ENCODE measurements around the gene HOXC10.

HOXC10 gene

DNA sequence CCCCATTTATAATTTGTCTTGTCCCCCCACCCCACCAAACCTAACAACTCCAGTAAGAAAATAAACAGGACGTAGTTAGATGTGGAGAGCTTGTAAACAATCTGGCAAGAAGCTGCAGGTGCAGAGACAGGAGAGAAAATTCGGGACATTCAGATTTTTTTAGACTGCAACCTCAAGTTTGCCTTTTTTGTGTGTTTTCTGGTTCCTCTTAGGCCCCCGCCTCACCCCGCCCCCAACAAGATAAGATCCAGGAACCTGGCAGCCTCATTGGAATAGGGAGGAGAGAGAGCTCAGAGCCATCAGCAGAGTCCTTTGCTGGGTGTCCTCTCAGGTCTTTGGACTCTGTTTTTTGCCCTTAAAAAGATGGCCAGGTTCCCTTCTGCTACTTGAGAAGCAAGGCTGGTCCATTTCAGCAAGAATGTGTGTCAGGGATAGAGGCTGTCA is 2.9 kb downstream of the HOXC10 start:
- no peak for DNase-seq (ENCODE audit: low read depth, low spot score)
- TF ChIP-seq CTCF (IDR thresholded peaks at IDR 0.05; ENCODE audit: low read depth, low read length) = no peak
- in situ Hi-C loops (cut with HindIII; ENCODE audit: low sequenced_read_pairs) = no loop called here
- no peak overlapping the region for H3K4me3 ChIP-seq (ENCODE audit: low read depth, low read length)

DNA sequence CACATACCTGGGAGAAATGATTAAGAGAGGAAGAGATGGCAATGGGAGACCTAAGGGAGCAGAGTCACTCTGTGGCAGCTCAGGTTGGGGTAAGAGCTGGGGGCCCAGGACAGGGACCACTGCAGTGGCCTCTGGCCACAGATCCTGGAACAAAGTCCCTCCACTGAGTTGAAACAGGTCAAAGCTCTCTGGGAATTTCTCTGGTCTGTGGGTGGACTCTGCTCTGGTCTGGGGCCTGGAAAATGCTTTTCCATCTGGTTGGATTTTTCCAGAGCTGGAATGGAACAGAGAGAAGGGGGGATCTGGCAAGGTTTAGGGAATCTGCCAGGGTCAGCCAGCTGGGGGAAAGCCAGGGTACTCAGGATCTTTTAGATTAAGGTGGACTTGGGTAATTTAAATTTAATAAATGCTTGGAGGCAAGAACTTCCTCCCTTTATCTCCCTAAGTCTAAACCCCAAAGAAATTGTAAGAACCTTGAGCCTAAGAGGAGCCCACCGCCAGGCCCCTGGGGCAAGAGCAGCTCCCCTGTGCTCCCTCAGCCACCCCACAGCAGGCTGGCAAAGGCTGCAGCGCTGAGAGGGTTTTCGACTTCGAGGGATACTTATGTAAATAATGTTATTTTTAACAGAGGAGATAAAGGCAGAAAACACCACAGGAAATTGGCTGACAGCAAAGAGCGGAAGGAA is 3.7 kb downstream of the HOXC10 start:
- H3K4me3 ChIP-seq (ENCODE audit: low read depth, low read length) = no peak overlapping the region
- no peak for DNase-seq (ENCODE audit: low read depth, low spot score)
- no peak for TF ChIP-seq CTCF (IDR thresholded peaks at IDR 0.05; ENCODE audit: low read depth, low read length)
- in situ Hi-C loops (cut with HindIII; ENCODE audit: low sequenced_read_pairs) = no loop called here

GRCh38 chr12:53989227-53990113 is 4.5 kb downstream of the HOXC10 start:
- peak; percentile 38 for DNase-seq (ENCODE audit: low read depth, low spot score)
- TF ChIP-seq CTCF (IDR thresholded peaks at IDR 0.05; ENCODE audit: low read depth, low read length) = peak; percentile 58
- no peak overlapping the region for H3K4me3 ChIP-seq (ENCODE audit: low read depth, low read length)
- in situ Hi-C loops (cut with HindIII; ENCODE audit: low sequenced_read_pairs) = no loop called here

GRCh38 chr12:53990311-53991076 is 5.5 kb downstream of the HOXC10 start:
- in situ Hi-C loops (cut with HindIII; ENCODE audit: low sequenced_read_pairs) = no loop called here
- DNase-seq (ENCODE audit: low read depth, low spot score) = no peak
- H3K4me3 ChIP-seq (ENCODE audit: low read depth, low read length) = no peak overlapping the region
- TF ChIP-seq CTCF (IDR thresholded peaks at IDR 0.05; ENCODE audit: low read depth, low read length) = no peak

DNA sequence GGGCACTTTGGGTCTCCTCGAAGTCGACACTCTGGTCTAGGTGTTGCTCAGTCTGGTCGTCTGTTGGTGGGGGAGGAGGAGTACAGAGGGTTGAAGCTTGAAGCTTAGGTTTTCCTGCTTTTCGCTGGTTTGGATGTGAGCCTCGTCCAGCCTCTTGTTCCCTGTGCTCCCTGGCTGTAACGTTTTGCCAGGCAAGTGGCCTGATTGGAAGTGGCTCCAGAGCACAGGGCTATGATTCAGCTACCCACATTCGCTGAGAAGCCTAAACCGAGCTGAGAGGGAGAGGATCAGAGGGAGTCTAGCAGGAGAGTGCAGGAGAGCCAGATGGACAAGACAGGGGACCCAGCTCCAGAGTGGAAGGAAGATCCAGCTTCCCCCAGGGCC is 6.1 kb downstream of the HOXC10 start:
- no peak for TF ChIP-seq CTCF (IDR thresholded peaks at IDR 0.05; ENCODE audit: low read depth, low read length)
- no peak overlapping the region for H3K4me3 ChIP-seq (ENCODE audit: low read depth, low read length)
- no peak for DNase-seq (ENCODE audit: low read depth, low spot score)
- in situ Hi-C loops (cut with HindIII; ENCODE audit: low sequenced_read_pairs) = no loop called here

DNA sequence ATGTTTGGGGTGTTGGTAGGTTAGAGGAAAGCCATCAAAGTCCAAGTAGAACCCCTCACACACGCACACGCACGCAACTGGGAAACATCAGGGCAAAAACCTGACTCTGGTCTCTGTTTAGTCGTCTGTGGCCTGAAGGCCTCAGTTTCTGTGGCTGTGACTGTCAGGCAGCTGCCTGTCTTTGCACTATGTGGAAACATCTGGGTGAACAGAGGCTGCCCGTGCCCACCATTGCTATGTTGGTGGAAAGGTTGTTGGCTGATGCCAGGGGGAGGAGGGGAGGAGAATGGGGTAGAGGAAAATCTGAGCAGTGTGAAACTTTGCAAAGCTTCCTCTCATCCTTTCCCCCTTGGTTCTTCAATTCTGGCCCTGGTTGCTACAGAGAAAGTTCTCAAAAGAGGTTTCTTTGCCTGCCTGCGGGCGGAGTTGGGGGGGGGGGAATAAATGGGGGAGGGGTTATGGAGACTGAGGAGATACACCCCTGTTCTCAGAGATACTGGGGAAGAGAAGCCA is 7.5 kb downstream of the HOXC10 start:
- DNase-seq (ENCODE audit: low read depth, low spot score) = no peak
- H3K4me3 ChIP-seq (ENCODE audit: low read depth, low read length) = no peak overlapping the region
- in situ Hi-C loops (cut with HindIII; ENCODE audit: low sequenced_read_pairs) = no loop called here
- TF ChIP-seq CTCF (IDR thresholded peaks at IDR 0.05; ENCODE audit: low read depth, low read length) = no peak
